8988T (cell line): ENCODE measurements around the gene DSTYK.
"Not testable (repeated sequence)": the region's sequence is repeated elsewhere in the genome, so short reads cannot be mapped to it uniquely, and the experiment has no call there.

Source experiments
- DNase-seq: peaks from one replicate; pipeline ENCODE4 v3.0.0; 2011

The DSTYK gene

GRCh38 chr1:205169248-205169647, 42.3 kb downstream of the DSTYK start:
- no peak for DNase-seq

GRCh38 chr1:205168291-205168690, 43.2 kb downstream of the DSTYK start:
- DNase-seq = no peak

GRCh38 chr1:205162301-205162700, 49.2 kb downstream of the DSTYK start:
- DNase-seq = no peak

- no peak for DNase-seq
These were observed 50.4 kb downstream of the DSTYK start for GRCh38 chr1:205161076-205161475.

GRCh38 chr1:205158048-205158616, 53.4 kb downstream of the DSTYK start:
- DNase-seq = no peak

- not testable (repeated sequence) for DNase-seq
These were observed 55.7 kb downstream of the DSTYK start for GRCh38 chr1:205155665-205156377.

- DNase-seq = no peak
These were observed 59.0 kb downstream of the DSTYK start for GRCh38 chr1:205152505-205152904.

GRCh38 chr1:205150651-205151428, 60.7 kb downstream of the DSTYK start:
- DNase-seq = no peak

- DNase-seq = no peak
These were observed 64.2 kb downstream of the DSTYK start for GRCh38 chr1:205147191-205147835.

GRCh38 chr1:205144751-205145150, 66.8 kb downstream of the DSTYK start:
- DNase-seq = no peak

- no peak for DNase-seq
These were observed 67.3 kb downstream of the DSTYK start for GRCh38 chr1:205144046-205144720.

GRCh38 chr1:205142102-205142469, 69.4 kb downstream of the DSTYK start:
- no peak for DNase-seq

- peak; percentile 35 for DNase-seq
These were observed 70.0 kb downstream of the DSTYK start for GRCh38 chr1:205141236-205142101.

- no peak for DNase-seq
These were observed 71.4 kb downstream of the DSTYK start for GRCh38 chr1:205140113-205140512.

GRCh38 chr1:205137901-205138300, 73.6 kb downstream of the DSTYK start:
- DNase-seq = no peak

- no peak for DNase-seq
These were observed 78.2 kb downstream of the DSTYK start for GRCh38 chr1:205133287-205133686.

- DNase-seq = no peak
These were observed 82.0 kb downstream of the DSTYK start for GRCh38 chr1:205129447-205130029.

GRCh38 chr1:205128050-205128449, 83.5 kb downstream of the DSTYK start:
- DNase-seq = no peak

GRCh38 chr1:205127646-205128045, 83.9 kb downstream of the DSTYK start:
- DNase-seq = no peak

GRCh38 chr1:205124726-205125125, 86.8 kb downstream of the DSTYK start:
- DNase-seq = no peak

- DNase-seq = no peak
These were observed 89.0 kb downstream of the DSTYK start for GRCh38 chr1:205122489-205122882.
